ENCODE data around the gene INTU. TPM values are rescaled to one million over a fixed set of nuclear protein-coding genes. Genes with fewer than 3 reads are reported as not detected.
"Not testable (repeated sequence)": the region's sequence is repeated elsewhere in the genome, so short reads cannot be mapped to it uniquely, and the experiment has no call there.

The INTU gene
- total RNA-seq, 1 experiment from 2014 or later: 1.1 TPM

- no peaks in the 10 kb centered on the region for H3F3A ChIP-seq (ENCODE audit: low read length, unreplicated experiment)
- no peaks in the 10 kb centered on the region for H3K4me1 ChIP-seq (ENCODE audit: insufficient read depth, low read length)
- intact Hi-C loops (cut with micrococcal nuclease): loop anchor here (1.0 to 2.0 kb wide), 4 partner anchors 38 to 398 kb away; no protein-coding TSS in a partner anchor
- ATAC-seq (peak; percentile 92), DNase-seq (peak; percentile 61)
- CTCF ChIA-PET: interaction anchor here (0.5 to 1.4 kb wide), 6 partner anchors 12 to 574 kb away, joined by 3 to 8 read pairs (median 3); no protein-coding TSS in a partner anchor
- H3K4me3 ChIP-seq (ENCODE audit: low read length): no peak overlapping the region
- no TSS peak for BruUV-seq (replicated peaks)
- H3K27me3 ChIP-seq (ENCODE audit: low read length): no peaks in the 10 kb centered on the region
- no peaks in the 10 kb centered on the region for H4K20me1 ChIP-seq (ENCODE audit: low read length)
- no peak overlapping the region for H3K9ac ChIP-seq (ENCODE audit: low read length)
- H3K27ac ChIP-seq (ENCODE audit: low read length): no peak overlapping the region
- POLR2A ChIA-PET (ENCODE audit: unreplicated experiment): interaction anchor here (0.6 kb wide), 1 partner anchor 38 kb away, joined by 3 read pairs; no protein-coding TSS in a partner anchor
- H3K36me3 ChIP-seq (ENCODE audit: low read depth, low read length): no peaks in the 10 kb centered on the region
- no peaks in the 10 kb centered on the region for H3K9me2 ChIP-seq (replicated peaks; ENCODE audit: low read length)
- H3K4me2 ChIP-seq (ENCODE audit: low read length): peak overlapping the region; percentile 4; the same call in 1 of the 2 replicates
- TF ChIP-seq CTCF (conservative IDR thresholded peaks at IDR 0.05; ENCODE audit: low read depth, low read length) (peak; percentile 75), EZH2phosphoT487 (IDR thresholded peaks at IDR 0.05; ENCODE audit: borderline replicate concordance, low read length) (no peak)
- H3K9me3 ChIP-seq (ENCODE audit: low read length): no peaks in the 10 kb centered on the region
- H3K79me2 ChIP-seq (ENCODE audit: low read length): no peaks in the 10 kb centered on the region
- no peak overlapping the region for H2AFZ ChIP-seq (ENCODE audit: low read length)
Observed at GRCh38 chr4:127586922-127587571, 45.7 kb upstream of the INTU start.

GRCh38 chr4:127589153-127589552, 43.6 kb upstream of the INTU start:
- H3K36me3 ChIP-seq (ENCODE audit: low read depth, low read length); H2AFZ ChIP-seq (ENCODE audit: low read length); ATAC-seq; H3F3A ChIP-seq (ENCODE audit: low read length, unreplicated experiment); intact Hi-C loops (cut with micrococcal nuclease); BruUV-seq (replicated peaks); H3K79me2 ChIP-seq (ENCODE audit: low read length); DNase-seq; H4K20me1 ChIP-seq (ENCODE audit: low read length); H3K4me2 ChIP-seq (ENCODE audit: low read length); H3K4me1 ChIP-seq (ENCODE audit: insufficient read depth, low read length); H3K9ac ChIP-seq (ENCODE audit: low read length); H3K4me3 ChIP-seq (ENCODE audit: low read length); POLR2A ChIA-PET (ENCODE audit: unreplicated experiment); CTCF ChIA-PET; H3K9me2 ChIP-seq (replicated peaks; ENCODE audit: low read length); H3K9me3 ChIP-seq (ENCODE audit: low read length); H3K27me3 ChIP-seq (ENCODE audit: low read length); H3K27ac ChIP-seq (ENCODE audit: low read length): not testable (repeated sequence)

- H3K79me2 ChIP-seq (ENCODE audit: low read length): no peaks in the 10 kb centered on the region
- no peak overlapping the region for H3K4me3 ChIP-seq (ENCODE audit: low read length)
- DNase-seq (no peak), ATAC-seq (no peak)
- H3K27me3 ChIP-seq (ENCODE audit: low read length): no peaks in the 10 kb centered on the region
- no peaks in the 10 kb centered on the region for H3F3A ChIP-seq (ENCODE audit: low read length, unreplicated experiment)
- POLR2A ChIA-PET (ENCODE audit: unreplicated experiment): no interaction called here
- no peaks in the 10 kb centered on the region for H3K9me3 ChIP-seq (ENCODE audit: low read length)
- intact Hi-C loops (cut with micrococcal nuclease): no loop called here
- no peak overlapping the region for H2AFZ ChIP-seq (ENCODE audit: low read length)
- no peaks in the 10 kb centered on the region for H3K9me2 ChIP-seq (replicated peaks; ENCODE audit: low read length)
- CTCF ChIA-PET: interaction anchor here (1.3 kb wide), 1 partner anchor 12 kb away, joined by 3 read pairs; no protein-coding TSS in a partner anchor
- no peak overlapping the region for H3K4me2 ChIP-seq (ENCODE audit: low read length)
- H3K4me1 ChIP-seq (ENCODE audit: insufficient read depth, low read length): no peaks in the 10 kb centered on the region
- no peaks in the 10 kb centered on the region for H4K20me1 ChIP-seq (ENCODE audit: low read length)
- H3K27ac ChIP-seq (ENCODE audit: low read length): no peak overlapping the region
- no peaks in the 10 kb centered on the region for H3K36me3 ChIP-seq (ENCODE audit: low read depth, low read length)
- TF ChIP-seq EZH2 (IDR thresholded peaks at IDR 0.05; ENCODE audit: low read length, unreplicated experiment) (no peak), EZH2phosphoT487 (IDR thresholded peaks at IDR 0.05; ENCODE audit: borderline replicate concordance, low read length) (no peak), CTCF (conservative IDR thresholded peaks at IDR 0.05; ENCODE audit: low read depth, low read length) (no peak)
- no peak overlapping the region for H3K9ac ChIP-seq (ENCODE audit: low read length)
- BruUV-seq (replicated peaks): no TSS peak
Observed at GRCh38 chr4:127598656-127599055, 34.1 kb upstream of the INTU start.

Measured in PC-3 (cell line).